ENCODE measurements around the gene RPS18.

- no peak for TF ChIP-seq CTCF (IDR thresholded peaks at IDR 0.05; ENCODE audit: insufficient read depth, low read length, poor library complexity, severe bottlenecking)
- TF ChIP-seq EZH2phosphoT487 (conservative IDR thresholded peaks at IDR 0.05; ENCODE audit: low read length) = no peak
These were observed 783 bp upstream of the RPS18 start for GRCh38 chr6:33271117-33271467.

Data from SU-DHL-6 (cell line).